Fibroblast of mammary gland (primary cell): ENCODE results near the gene TPRKB.
"Not testable (repeated sequence)": the region's sequence is repeated elsewhere in the genome, so short reads cannot be mapped to it uniquely, and the experiment has no call there.

Experiments
- DNase-seq: peaks from one replicate; pipeline ENCODE4 v3.0.0-alpha.2; 2010; ENCODE audit warnings: low read depth
- H3K4me3 ChIP-seq: 2 replicates; pipeline ENCODE4 v1.5.1; 2011; ENCODE audit warnings: low read depth, mild to moderate bottlenecking, low read length, moderate library complexity; ENCODE audit not compliant: control insufficient read depth
- TF ChIP-seq, protein P1 (sequence below): conservative IDR thresholded peaks from 2 replicates; pipeline ENCODE4 v1.5.1; 2011; ENCODE audit warnings: low read depth, low read length, inconsistent platforms; ENCODE audit not compliant: control insufficient read depth, insufficient read depth

TPRKB gene

GRCh38 chr2:73736855-73737779 is at the start of gene TPRKB:
Gene TPRKB (minus strand): TSS chr2:73737345. CDS start chr2:73734569, 2,776 bp downstream.
- DNase-seq = peak; percentile 97
- TF ChIP-seq, protein P1, sequence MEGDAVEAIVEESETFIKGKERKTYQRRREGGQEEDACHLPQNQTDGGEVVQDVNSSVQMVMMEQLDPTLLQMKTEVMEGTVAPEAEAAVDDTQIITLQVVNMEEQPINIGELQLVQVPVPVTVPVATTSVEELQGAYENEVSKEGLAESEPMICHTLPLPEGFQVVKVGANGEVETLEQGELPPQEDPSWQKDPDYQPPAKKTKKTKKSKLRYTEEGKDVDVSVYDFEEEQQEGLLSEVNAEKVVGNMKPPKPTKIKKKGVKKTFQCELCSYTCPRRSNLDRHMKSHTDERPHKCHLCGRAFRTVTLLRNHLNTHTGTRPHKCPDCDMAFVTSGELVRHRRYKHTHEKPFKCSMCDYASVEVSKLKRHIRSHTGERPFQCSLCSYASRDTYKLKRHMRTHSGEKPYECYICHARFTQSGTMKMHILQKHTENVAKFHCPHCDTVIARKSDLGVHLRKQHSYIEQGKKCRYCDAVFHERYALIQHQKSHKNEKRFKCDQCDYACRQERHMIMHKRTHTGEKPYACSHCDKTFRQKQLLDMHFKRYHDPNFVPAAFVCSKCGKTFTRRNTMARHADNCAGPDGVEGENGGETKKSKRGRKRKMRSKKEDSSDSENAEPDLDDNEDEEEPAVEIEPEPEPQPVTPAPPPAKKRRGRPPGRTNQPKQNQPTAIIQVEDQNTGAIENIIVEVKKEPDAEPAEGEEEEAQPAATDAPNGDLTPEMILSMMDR = no peak
- H3K4me3 ChIP-seq = peak within 1 kb of the TSS; percentile 95

DNA sequence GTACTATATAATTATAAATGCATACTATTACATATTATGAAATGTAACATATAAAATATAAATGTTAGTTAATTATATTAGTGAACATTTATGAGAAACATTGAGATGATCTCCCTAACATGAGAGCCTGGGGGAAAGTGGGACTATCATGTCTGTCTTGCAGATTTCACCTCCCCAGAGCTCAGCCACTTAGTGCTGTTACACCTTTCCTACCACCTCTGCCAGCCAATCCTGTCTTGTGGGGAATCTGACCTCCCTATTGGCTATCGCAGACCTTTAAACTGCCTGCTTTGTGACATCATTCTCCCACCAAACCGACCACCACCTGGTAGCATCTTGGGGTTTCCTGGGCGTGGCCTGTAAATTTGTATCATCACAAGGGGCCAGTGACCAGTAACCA is 46.7 kb upstream of the TPRKB start, which contains the start of gene C2orf78:
Gene C2orf78, plus strand, starts transcription at position 301 of the 400 bp plus-strand sequence. CDS start 127 bp downstream, outside the sequence.
- not testable (repeated sequence) for DNase-seq, H3K4me3 ChIP-seq

DNA sequence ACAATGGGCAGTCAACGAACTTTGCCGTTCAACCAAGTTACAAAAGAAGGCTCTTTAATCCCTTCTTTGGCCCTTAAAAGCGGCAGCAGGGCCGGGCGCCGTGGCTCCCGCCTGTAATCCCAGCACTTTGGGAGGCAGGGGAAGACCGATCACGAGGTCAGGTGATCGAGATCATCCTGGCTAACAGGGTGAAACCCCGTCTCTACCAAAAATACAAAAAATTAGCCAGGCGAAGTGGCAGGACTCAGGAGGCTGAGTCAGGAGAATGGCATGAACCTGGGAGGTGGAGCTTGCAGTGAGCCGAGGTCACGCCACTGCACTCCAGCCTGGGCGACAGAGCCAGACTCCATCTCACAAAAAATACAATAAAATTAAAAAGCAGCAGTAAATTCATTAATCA is 46.3 kb upstream of the TPRKB start:
- DNase-seq, H3K4me3 ChIP-seq: not testable (repeated sequence)

DNA sequence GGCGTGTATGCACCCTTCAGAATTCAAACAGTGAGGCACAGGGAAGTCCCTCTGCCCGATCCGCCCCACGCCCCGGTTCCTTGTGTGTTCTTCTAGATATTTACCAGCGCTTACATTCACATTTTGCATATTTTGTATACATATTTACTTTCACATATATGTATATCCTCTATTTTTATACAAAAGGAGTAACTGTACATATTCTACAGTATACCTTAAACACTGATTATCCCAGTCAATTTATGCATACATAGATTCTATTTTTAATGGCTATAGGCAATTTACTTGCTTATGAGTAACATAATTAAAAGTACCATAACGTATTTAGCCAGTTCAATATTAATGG is 43.1 kb upstream of the TPRKB start:
- DNase-seq = no peak
- TF ChIP-seq, protein P1 = no peak
- peak overlapping the region; percentile 100 for H3K4me3 ChIP-seq

DNA sequence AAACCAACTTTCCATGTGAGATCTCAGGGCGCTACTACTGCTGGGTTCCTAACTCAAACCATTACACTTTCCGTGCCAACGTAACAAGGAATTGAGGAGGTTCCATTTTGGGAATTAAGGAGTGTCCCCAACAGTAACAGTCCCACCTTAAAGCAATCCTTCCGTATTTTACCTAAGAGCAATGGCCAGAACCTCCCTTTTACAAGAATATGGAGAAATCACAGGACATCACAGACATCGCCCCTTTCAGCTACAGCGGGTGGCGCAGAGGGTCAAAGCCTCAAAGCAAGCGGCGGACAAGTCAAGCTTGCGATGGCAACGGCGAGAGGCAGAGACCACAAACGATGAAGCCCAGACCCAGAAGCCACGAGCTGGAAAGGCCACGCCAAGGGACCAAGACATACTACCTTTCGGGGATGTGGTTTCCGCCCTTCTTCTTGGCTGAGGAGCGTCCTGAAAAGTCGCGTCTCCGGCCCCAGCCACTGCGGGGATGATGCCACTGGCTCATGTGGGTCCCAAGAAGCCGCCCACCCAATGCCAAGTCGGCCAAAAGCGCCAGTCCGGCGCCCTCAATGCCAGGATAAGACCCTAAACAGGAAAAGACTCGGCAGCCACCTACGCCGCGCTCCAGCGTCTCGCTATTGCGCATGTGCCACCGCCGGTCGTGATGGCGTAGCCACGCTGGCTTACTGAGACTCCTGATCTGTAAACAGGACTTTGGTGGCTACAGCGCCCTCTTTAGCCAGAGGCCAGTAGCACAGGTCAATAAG is 42.5 kb upstream of the TPRKB start, which contains the start of gene DUSP11:
Gene DUSP11, minus strand, starts transcription at position 637 of the 770 bp plus-strand sequence. Its CDS starts 129 bp downstream, at position 508.
- TF ChIP-seq, protein P1 = peak; percentile 92
- peak; percentile 93 for DNase-seq
- peak within 1 kb of the TSS; percentile 100 for H3K4me3 ChIP-seq

DNA sequence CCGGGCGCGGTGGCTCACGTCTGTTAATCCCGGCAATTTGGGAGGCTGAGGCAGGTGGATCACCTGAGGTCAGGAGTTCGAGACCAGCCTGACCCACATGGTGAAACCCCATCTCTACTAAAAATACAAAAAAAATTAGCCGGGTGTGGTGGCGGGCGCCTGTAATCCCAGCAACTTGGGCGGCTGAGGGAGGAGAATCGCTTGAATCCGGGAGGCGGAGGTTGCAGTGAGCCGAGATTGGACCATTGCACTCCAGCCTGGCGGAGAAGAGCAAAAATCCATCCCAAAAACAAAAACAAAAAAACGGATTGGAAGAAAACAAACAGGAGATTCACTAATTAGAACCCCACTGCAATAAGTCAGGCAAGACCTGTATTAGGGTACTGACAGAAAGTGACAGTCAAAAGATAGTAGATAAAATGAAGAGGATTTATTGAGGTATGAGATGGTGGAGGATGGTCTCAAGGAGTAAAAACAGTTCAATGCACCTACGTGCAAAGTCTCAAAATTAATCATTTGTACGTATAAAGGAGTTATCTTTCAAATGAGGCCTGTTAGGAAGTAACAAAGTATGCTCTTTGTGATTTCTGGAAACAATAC is 41.8 kb upstream of the TPRKB start:
- DNase-seq = not testable (repeated sequence)
- H3K4me3 ChIP-seq = peak overlapping the region; percentile 100

DNA sequence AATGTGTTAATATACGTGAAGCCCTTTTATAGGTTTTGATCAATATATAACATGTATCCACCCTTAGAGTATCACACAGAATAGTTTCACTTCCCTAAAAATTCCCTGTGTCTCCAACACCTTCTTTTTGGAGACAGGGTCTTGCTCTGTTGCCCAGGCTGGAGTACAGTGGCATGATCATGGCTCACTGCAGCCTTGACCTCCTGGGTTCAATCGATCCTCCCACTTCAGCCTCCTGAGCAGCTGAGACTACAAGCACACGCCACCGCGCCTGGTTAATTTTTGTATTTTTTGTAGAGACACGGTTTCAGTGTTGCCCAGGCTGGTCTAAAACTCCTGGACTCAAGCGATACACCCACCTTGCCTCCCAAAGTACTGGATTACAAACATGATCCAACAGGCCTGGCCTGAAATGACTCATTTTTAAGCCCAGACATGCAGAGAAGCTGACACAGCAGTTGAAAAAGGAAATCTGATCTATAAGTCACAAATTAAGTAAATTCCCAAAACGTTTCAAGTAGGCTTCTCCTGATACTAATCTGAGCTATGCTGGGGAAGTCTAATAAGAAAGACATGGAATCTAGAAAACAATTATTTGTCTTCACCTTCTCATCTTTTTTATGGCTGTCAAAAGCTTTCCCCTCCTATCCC is 39.8 kb upstream of the TPRKB start:
- peak; percentile 68 for DNase-seq
- TF ChIP-seq, protein P1 = no peak
- H3K4me3 ChIP-seq = no peak overlapping the region
